RWPE2 (cell line): ENCODE data around the gene RAB7A.

Experiments
- ATAC-seq: fragments of 200-7000 bp; cut with Tn5 transposase; 3 replicates; pipeline ENCODE4 v1.9.1; 2021; ENCODE audit warnings: low read depth
- DNase-seq: peaks from one replicate; pipeline ENCODE4 v3.0.0-alpha.2; 2020; ENCODE audit warnings: low spot score
- H3K27ac ChIP-seq: fragments of 450-650 bp; 2 replicates; pipeline ENCODE4 v1.5.1; 2017; ENCODE audit warnings: mild to moderate bottlenecking; ENCODE audit not compliant: poor library complexity, severe bottlenecking
- H3K27me3 ChIP-seq: fragments of 250-450 bp; sonication (Bioruptor Pico); 2 replicates; pipeline ENCODE4 v1.5.1; 2021; ENCODE audit warnings: mild to moderate bottlenecking, moderate library complexity; ENCODE audit not compliant: insufficient read depth, poor library complexity, severe bottlenecking
- H3K36me3 ChIP-seq: fragments of 250-450 bp; sonication (Bioruptor Pico); 2 replicates; pipeline ENCODE4 v1.5.1; 2020; ENCODE audit warnings: low read depth, mild to moderate bottlenecking, moderate library complexity
- H3K4me1 ChIP-seq: fragments of 250-450 bp; sonication (Bioruptor Pico); 2 replicates; pipeline ENCODE4 v1.5.1; 2021; ENCODE audit warnings: mild to moderate bottlenecking, moderate library complexity; ENCODE audit not compliant: insufficient read depth, poor library complexity, severe bottlenecking
- H3K4me3 ChIP-seq: fragments of 250-450 bp; sonication (Bioruptor Pico); 2 replicates; pipeline ENCODE4 v1.5.1; 2021; ENCODE audit warnings: mild to moderate bottlenecking, moderate library complexity; ENCODE audit not compliant: severe bottlenecking
- H3K9me3 ChIP-seq: fragments of 250-450 bp; sonication (Bioruptor Pico); 2 replicates; pipeline ENCODE4 v1.5.1; 2021; ENCODE audit warnings: mild to moderate bottlenecking, moderate library complexity; ENCODE audit not compliant: severe bottlenecking
- TF ChIP-seq, protein P1 (sequence below): fragments of 450-650 bp; IDR thresholded peaks from one replicate; pipeline ENCODE4 v1.5.1; 2017; ENCODE audit warnings: mild to moderate bottlenecking, moderate library complexity; ENCODE audit not compliant: poor library complexity, severe bottlenecking

The RAB7A gene

DNA sequence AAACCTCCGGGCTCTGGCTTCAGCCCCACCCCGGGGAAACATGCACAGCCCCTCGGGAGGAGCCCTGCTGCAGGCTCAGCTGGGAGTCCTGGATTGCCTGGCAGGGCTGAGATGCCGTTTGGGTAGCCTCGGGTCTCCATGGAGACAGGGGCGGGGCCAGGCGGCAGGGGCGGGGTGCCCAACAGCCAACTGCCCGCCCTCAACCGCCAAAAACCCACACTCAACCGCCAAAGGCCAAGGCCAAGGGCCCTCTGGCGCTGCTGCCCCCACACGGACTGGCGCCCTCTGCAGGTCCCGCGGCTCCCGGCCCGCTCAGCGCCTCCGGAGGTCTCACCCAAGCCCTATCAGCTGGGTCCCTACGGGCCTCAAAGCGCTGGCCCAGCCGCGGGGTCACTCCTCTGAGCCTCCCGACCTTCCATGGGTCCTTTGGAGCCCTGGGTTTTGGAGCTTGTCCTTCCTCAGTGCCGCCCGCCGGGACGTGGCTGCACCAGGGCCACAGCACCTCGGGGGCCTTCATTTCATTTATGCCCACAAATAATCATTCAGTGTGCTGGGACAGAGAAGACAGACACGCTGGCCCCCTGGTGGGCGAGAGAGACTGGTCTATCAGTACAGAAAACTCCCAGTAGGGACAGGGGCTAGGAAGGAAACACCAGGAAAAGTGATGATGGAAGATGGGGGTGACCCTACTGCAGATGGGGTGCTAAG is 119.9 kb downstream of the RAB7A start:
- Histone ChIP-seq H3K4me3 (peak overlapping the region; percentile 19), H3K27ac (no peak overlapping the region), H3K27me3 (no peaks in the 10 kb centered on the region), H3K4me1 (no peaks in the 10 kb centered on the region), H3K36me3 (no peaks in the 10 kb centered on the region), H3K9me3 (no peaks in the 10 kb centered on the region)
- TF ChIP-seq, protein P1, sequence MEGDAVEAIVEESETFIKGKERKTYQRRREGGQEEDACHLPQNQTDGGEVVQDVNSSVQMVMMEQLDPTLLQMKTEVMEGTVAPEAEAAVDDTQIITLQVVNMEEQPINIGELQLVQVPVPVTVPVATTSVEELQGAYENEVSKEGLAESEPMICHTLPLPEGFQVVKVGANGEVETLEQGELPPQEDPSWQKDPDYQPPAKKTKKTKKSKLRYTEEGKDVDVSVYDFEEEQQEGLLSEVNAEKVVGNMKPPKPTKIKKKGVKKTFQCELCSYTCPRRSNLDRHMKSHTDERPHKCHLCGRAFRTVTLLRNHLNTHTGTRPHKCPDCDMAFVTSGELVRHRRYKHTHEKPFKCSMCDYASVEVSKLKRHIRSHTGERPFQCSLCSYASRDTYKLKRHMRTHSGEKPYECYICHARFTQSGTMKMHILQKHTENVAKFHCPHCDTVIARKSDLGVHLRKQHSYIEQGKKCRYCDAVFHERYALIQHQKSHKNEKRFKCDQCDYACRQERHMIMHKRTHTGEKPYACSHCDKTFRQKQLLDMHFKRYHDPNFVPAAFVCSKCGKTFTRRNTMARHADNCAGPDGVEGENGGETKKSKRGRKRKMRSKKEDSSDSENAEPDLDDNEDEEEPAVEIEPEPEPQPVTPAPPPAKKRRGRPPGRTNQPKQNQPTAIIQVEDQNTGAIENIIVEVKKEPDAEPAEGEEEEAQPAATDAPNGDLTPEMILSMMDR = peak; percentile 63
- DNase-seq (no peak), ATAC-seq (peak; percentile 81)

DNA sequence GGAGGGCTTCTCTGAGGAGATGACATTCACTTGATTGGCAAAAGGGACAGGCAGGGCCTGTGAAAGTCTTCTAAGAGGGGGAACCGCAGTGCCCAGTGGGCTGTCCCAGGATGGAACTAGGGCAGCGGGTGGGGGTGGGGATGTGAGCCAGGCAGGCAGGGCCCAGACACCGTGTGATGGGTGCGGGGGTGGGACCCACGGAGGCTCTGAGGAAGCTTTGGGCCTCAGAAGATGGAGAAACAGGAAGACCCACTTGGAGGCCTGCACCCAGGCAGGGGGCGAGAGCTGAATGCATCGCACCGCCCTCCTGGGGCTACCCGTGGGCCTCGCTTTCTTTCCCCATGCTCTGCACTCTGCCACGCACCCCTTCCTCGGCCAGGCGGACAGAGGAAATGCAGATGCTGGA is 120.5 kb downstream of the RAB7A start:
- ATAC-seq = no peak
- TF ChIP-seq, protein P1 = no peak
- H3K36me3 ChIP-seq = no peaks in the 10 kb centered on the region
- no peak for DNase-seq
- no peaks in the 10 kb centered on the region for H3K4me1 ChIP-seq
- H3K27ac ChIP-seq = no peak overlapping the region
- H3K4me3 ChIP-seq = no peak overlapping the region
- H3K27me3 ChIP-seq = no peaks in the 10 kb centered on the region
- H3K9me3 ChIP-seq = no peaks in the 10 kb centered on the region

DNA sequence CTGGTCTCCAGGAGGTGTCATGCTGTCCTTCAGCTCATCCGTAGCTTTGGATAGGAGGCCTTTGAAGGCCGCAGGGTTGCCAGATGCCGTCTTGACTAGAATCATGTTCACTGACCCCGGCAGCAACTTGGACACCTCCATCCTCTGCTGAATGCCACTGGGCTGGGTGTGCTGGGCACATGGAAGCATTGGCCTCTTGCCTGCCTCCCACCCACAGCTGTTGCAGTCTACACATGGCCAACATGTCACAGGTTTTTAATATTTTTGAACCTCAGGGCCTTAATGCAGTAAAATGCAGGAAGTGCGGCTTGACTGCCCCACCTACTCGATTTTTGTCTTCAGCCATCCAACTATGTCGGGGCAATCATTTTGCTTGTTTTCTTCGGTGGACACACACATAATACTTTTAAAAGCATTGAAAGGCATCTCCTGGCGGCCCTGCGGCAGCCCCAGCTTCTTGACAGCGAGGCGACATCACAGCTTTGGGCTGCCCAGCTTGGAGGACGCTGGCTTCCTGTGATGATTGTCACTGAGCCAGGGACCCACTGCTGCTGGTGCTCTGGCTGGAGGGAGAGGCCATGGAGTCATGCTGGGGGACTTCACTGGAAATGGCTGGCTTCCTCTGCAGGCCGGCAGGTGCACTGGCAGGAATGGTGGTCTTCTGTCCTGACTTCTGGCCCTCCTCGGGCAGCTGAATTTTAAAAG is 121.8 kb downstream of the RAB7A start:
- H3K4me3 ChIP-seq = no peak overlapping the region
- H3K4me1 ChIP-seq = no peaks in the 10 kb centered on the region
- no peaks in the 10 kb centered on the region for H3K9me3 ChIP-seq
- ATAC-seq (no peak), DNase-seq (no peak)
- no peaks in the 10 kb centered on the region for H3K27me3 ChIP-seq
- H3K36me3 ChIP-seq = no peaks in the 10 kb centered on the region
- TF ChIP-seq, protein P1 = no peak
- H3K27ac ChIP-seq = no peak overlapping the region

DNA sequence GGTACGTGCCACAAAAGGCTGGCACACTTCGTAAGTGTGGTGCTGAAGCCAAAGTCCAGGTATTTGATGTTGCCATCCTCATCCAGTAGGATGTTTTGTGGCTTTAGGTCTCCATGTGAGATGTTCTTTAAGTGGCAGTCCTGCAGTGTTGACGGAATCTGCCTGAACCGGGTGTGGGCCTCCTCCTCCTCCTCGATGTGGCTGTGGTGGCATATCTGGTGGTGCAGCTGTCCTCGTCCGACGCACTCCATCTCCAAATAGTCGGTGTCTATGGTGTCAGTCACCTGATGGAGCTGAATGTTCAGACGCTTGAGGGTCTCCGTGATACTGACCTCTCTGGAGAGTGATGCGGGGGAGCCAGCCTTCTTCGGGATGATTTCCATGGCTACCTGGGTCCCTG is 123.0 kb downstream of the RAB7A start:
- no peaks in the 10 kb centered on the region for H3K36me3 ChIP-seq
- ATAC-seq (no peak), DNase-seq (no peak)
- TF ChIP-seq, protein P1 = no peak
- H3K4me3 ChIP-seq = no peak overlapping the region
- H3K27ac ChIP-seq = no peak overlapping the region
- H3K9me3 ChIP-seq = no peaks in the 10 kb centered on the region
- H3K27me3 ChIP-seq = no peaks in the 10 kb centered on the region
- no peaks in the 10 kb centered on the region for H3K4me1 ChIP-seq
